GM19099 (cell line): ENCODE data around the gene PRKCH.

Experiments
- POLR2A ChIP-seq: IDR thresholded peaks from 3 replicates; pipeline ENCODE4 v1.6.1; 2011; ENCODE audit warnings: low read depth; ENCODE audit not compliant: insufficient read length; ENCODE audit errors: extremely low read depth

Gene PRKCH

DNA sequence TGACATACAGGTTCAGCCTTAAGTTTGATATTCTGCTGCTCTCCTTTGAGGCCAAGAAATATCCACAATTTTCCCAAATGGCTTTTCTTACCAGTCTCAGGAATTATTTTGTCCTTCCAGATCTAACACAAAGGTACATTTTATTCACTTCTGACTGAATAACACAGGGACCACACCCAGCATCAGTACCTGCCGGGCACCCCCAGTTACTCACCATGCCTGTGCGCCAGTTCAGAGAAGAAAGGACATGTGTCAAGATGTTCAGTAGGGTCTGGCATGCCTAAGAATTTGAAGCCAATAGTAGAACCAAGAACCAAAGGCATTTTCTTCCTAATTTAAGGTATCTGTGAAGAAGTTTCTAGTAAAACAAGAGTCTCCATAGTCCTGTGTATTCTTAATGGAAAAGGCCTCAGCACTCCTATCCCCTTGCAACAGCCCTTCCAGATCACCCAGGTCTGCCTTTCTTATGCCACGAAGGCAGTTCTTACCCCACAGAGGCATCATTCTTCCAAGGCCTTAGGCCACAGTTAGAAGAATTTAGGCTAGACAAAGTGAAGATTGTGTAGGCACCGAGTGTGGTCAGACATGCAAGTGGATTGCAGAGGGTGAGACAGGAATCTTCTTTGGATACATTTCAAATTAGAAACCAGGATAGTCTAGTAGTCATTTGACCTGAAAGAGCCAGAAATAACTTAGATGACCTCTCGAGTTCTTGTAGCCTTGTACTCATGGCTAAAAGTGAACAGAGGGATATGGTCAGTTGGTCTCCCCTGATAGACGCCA lies 233.9 kb downstream of the PRKCH start:
- no peak for TF ChIP-seq POLR2A

- TF ChIP-seq POLR2A, result no peak
Measured at GRCh38 chr14:61556455-61556854, 235.1 kb downstream of the PRKCH start.

- TF ChIP-seq POLR2A, result no peak
Measured at GRCh38 chr14:61557262-61557661, 235.9 kb downstream of the PRKCH start.

GRCh38 chr14:61557854-61558253 lies 236.5 kb downstream of the PRKCH start:
- no peak for TF ChIP-seq POLR2A

GRCh38 chr14:61558271-61558670 lies 236.9 kb downstream of the PRKCH start:
- no peak for TF ChIP-seq POLR2A

GRCh38 chr14:61559641-61560201 lies 238.3 kb downstream of the PRKCH start:
- no peak for TF ChIP-seq POLR2A

DNA sequence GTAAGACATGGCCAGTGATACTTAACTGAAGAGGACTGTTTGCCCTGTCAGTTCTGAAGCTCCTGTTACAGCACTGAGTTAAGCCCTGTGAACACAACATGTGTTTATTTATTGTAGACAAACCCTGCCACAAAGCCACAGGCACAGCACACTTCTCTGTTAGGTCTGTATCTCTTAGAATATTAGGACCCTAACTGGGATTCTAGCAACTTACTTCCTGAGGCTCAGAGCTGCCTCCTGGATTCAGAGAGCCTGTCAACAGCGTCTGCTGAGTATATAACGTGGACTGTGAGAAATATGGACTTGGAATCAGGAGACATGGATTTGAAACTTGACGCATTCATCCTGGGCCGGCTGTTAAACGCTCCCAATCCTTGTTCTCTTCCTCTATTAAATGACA lies 238.9 kb downstream of the PRKCH start:
- TF ChIP-seq POLR2A, result no peak

DNA sequence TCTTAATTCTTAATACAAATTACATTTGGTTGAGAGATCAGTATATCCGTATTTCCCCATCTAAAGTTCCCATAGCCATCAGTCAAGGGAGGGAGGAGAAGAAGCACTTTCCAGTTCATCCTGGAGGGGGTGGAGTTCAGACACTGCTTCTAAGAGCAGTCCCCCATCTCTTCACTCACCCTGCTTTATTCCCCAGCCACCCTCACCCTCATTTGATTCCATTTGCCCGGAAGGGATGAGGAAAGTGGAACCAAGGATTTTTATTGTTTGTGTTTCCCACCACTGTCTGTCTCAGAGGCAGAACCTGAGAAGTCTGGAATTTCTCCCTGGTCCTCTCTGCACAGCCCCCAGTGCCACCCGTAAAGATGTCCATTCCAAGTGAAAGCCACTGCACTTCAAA lies 239.7 kb downstream of the PRKCH start:
- TF ChIP-seq POLR2A, result no peak

GRCh38 chr14:61561657-61562276 lies 240.4 kb downstream of the PRKCH start:
- no peak for TF ChIP-seq POLR2A

- no peak for TF ChIP-seq POLR2A
Measured at GRCh38 chr14:61562321-61563161, 241.2 kb downstream of the PRKCH start.

DNA sequence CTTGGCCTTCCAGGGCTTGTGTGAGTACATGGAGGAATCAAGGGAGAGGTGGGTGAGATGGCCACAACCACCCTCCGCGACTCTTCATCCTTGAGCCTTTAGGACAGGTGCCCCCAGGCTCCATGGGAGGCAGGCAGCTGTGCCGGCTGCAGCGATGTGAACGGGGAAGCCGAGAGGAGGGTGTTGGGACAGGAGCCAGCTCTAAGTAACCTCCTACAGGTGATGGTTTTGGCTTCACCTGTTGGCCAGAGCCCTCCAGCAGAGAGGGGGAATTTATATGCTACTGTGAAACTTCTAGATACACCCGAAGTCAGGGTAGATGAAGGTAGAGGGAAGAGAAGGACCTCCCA lies 241.8 kb downstream of the PRKCH start:
- no peak for TF ChIP-seq POLR2A

GRCh38 chr14:61563880-61564617 lies 242.7 kb downstream of the PRKCH start:
- no peak for TF ChIP-seq POLR2A

DNA sequence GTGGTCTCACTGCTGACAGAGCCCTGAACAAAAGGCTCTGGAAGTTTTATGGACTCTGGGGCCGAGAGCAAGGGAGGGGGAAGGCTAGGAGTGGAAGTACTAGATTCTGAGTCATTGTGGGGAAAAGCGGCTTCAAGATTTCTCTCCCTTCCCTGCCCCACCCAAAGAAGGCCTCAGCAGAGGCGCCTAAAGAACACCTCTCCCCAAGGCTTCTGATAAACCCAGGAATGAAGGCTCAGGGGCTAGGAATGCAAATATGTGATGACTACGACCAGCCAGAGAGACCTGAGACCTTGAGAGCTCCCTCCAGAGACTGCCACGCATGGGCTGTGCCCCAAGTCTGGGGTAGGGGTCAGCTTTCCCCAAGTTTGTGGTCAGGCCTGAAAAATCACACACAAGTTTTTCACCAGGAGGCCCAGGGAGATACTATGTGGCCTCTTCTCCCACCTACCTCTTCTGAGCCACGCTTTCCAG lies 243.3 kb downstream of the PRKCH start:
- TF ChIP-seq POLR2A, result no peak

DNA sequence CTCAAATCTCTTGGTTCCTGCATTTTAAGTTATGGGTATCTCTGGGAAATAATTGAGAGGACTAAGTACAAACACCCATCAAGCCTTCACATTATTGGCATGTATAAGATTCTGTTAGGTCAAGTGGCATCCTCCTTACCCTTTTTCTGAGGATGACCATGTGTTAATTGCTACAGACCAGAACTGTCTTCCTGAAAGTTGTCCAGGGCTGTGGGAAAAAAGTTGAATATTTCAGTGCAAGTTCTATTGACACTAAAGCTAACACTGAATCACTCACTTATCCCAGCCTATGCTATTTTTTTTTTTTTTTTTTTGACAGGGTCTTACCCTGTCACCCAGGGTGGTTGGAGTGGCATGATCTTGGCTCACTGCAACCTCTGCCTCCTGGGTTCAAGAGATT lies 243.8 kb downstream of the PRKCH start:
- no peak for TF ChIP-seq POLR2A
